Measurements from ENCODE around the gene SLC27A6.

Gene SLC27A6

GRCh38 chr5:129053438-129053837 lies 88.2 kb downstream of the SLC27A6 start:
- Histone ChIP-seq H3K4me3 (ENCODE audit: severe bottlenecking) (no peak overlapping the region), H3K4me1 (ENCODE audit: insufficient read depth, poor library complexity, severe bottlenecking) (no peaks in the 10 kb centered on the region), H3K27me3 (ENCODE audit: insufficient read depth, poor library complexity, severe bottlenecking) (no peaks in the 10 kb centered on the region), H3K36me3 (ENCODE audit: low read depth) (no peaks in the 10 kb centered on the region), H3K9me3 (ENCODE audit: severe bottlenecking) (no peaks in the 10 kb centered on the region), H3K27ac (ENCODE audit: poor library complexity, severe bottlenecking) (no peak overlapping the region)
- no peak for DNase-seq (ENCODE audit: low spot score)
- ATAC-seq (ENCODE audit: low read depth), result no peak
- peak; percentile 42 for TF ChIP-seq CTCF (IDR thresholded peaks at IDR 0.05; ENCODE audit: poor library complexity, severe bottlenecking)

- Histone ChIP-seq H3K36me3 (ENCODE audit: low read depth) (no peaks in the 10 kb centered on the region), H3K27ac (ENCODE audit: poor library complexity, severe bottlenecking) (no peak overlapping the region), H3K4me3 (ENCODE audit: severe bottlenecking) (no peak overlapping the region), H3K4me1 (ENCODE audit: insufficient read depth, poor library complexity, severe bottlenecking) (no peaks in the 10 kb centered on the region), H3K27me3 (ENCODE audit: insufficient read depth, poor library complexity, severe bottlenecking) (no peaks in the 10 kb centered on the region), H3K9me3 (ENCODE audit: severe bottlenecking) (no peaks in the 10 kb centered on the region)
- TF ChIP-seq CTCF (IDR thresholded peaks at IDR 0.05; ENCODE audit: poor library complexity, severe bottlenecking), result no peak
- ATAC-seq (ENCODE audit: low read depth) (no peak), DNase-seq (ENCODE audit: low spot score) (no peak)
Measured at GRCh38 chr5:129057329-129057728, 92.0 kb downstream of the SLC27A6 start.

GRCh38 chr5:129061849-129062248 lies 96.6 kb downstream of the SLC27A6 start:
- H3K36me3 ChIP-seq (ENCODE audit: low read depth), result no peaks in the 10 kb centered on the region
- H3K4me1 ChIP-seq (ENCODE audit: insufficient read depth, poor library complexity, severe bottlenecking), result no peaks in the 10 kb centered on the region
- H3K27me3 ChIP-seq (ENCODE audit: insufficient read depth, poor library complexity, severe bottlenecking), result no peaks in the 10 kb centered on the region

GRCh38 chr5:129063483-129064113 lies 98.3 kb downstream of the SLC27A6 start:
- DNase-seq (ENCODE audit: low spot score), result no peak
- Histone ChIP-seq H3K4me3 (ENCODE audit: severe bottlenecking) (no peak overlapping the region), H3K4me1 (ENCODE audit: insufficient read depth, poor library complexity, severe bottlenecking) (no peaks in the 10 kb centered on the region), H3K27ac (ENCODE audit: poor library complexity, severe bottlenecking) (no peak overlapping the region), H3K27me3 (ENCODE audit: insufficient read depth, poor library complexity, severe bottlenecking) (peaks cover 6% of the 10 kb centered on the region), H3K9me3 (ENCODE audit: severe bottlenecking) (no peaks in the 10 kb centered on the region), H3K36me3 (ENCODE audit: low read depth) (no peaks in the 10 kb centered on the region)
- TF ChIP-seq CTCF (IDR thresholded peaks at IDR 0.05; ENCODE audit: poor library complexity, severe bottlenecking), result no peak
- ATAC-seq (ENCODE audit: low read depth), result 0 out of 3 replicates have a peak, but pooled peaks have one; percentile 40

More at GRCh38 chr5:129061849-129062248, 96.6 kb downstream of the SLC27A6 start:
- no peak overlapping the region for H3K4me3 ChIP-seq (ENCODE audit: severe bottlenecking)
- ATAC-seq (ENCODE audit: low read depth), result no peak
- no peak for TF ChIP-seq CTCF (IDR thresholded peaks at IDR 0.05; ENCODE audit: poor library complexity, severe bottlenecking)
- no peak overlapping the region for H3K27ac ChIP-seq (ENCODE audit: poor library complexity, severe bottlenecking)
- no peaks in the 10 kb centered on the region for H3K9me3 ChIP-seq (ENCODE audit: severe bottlenecking)
- no peak for DNase-seq (ENCODE audit: low spot score)

- no peak for ATAC-seq (ENCODE audit: low read depth)
- peaks cover 11% of the 10 kb centered on the region for H3K27me3 ChIP-seq (ENCODE audit: insufficient read depth, poor library complexity, severe bottlenecking)
- no peak overlapping the region for H3K4me3 ChIP-seq (ENCODE audit: severe bottlenecking)
- H3K36me3 ChIP-seq (ENCODE audit: low read depth), result no peaks in the 10 kb centered on the region
- no peak overlapping the region for H3K27ac ChIP-seq (ENCODE audit: poor library complexity, severe bottlenecking)
- no peaks in the 10 kb centered on the region for H3K9me3 ChIP-seq (ENCODE audit: severe bottlenecking)
- DNase-seq (ENCODE audit: low spot score), result no peak
- TF ChIP-seq CTCF (IDR thresholded peaks at IDR 0.05; ENCODE audit: poor library complexity, severe bottlenecking), result no peak
- H3K4me1 ChIP-seq (ENCODE audit: insufficient read depth, poor library complexity, severe bottlenecking), result no peaks in the 10 kb centered on the region
Measured at GRCh38 chr5:129065721-129066120, 100.4 kb downstream of the SLC27A6 start.
